IPS-11a (cell line): Measurements from ENCODE around the gene TRHDE.

Experiments used
- H3K4me3 ChIP-seq: one replicate; pipeline ENCODE4 v1.5.1; 2013; ENCODE audit warnings: low read depth, low read length, control low read depth

Gene TRHDE

GRCh38 chr12:72434999-72435398, 162.8 kb downstream of the TRHDE start:
- no peak overlapping the region for H3K4me3 ChIP-seq

- H3K4me3 ChIP-seq = no peak overlapping the region
Observed at GRCh38 chr12:72442217-72442616, 170.0 kb downstream of the TRHDE start.

- H3K4me3 ChIP-seq = no peak overlapping the region
Observed at GRCh38 chr12:72444125-72444524, 172.0 kb downstream of the TRHDE start.

- no peak overlapping the region for H3K4me3 ChIP-seq
Observed at GRCh38 chr12:72444566-72444965, 172.4 kb downstream of the TRHDE start.

GRCh38 chr12:72448089-72448488, 175.9 kb downstream of the TRHDE start:
- no peak overlapping the region for H3K4me3 ChIP-seq

GRCh38 chr12:72448805-72449204, 176.6 kb downstream of the TRHDE start:
- no peak overlapping the region for H3K4me3 ChIP-seq

GRCh38 chr12:72453066-72453465, 180.9 kb downstream of the TRHDE start:
- no peak overlapping the region for H3K4me3 ChIP-seq

- H3K4me3 ChIP-seq = no peak overlapping the region
Observed at GRCh38 chr12:72453550-72453949, 181.4 kb downstream of the TRHDE start.

- no peak overlapping the region for H3K4me3 ChIP-seq
Observed at GRCh38 chr12:72464471-72464870, 192.3 kb downstream of the TRHDE start.

- H3K4me3 ChIP-seq = no peak overlapping the region
Observed at GRCh38 chr12:72465155-72465554, 193.0 kb downstream of the TRHDE start.

GRCh38 chr12:72465940-72466630, 193.9 kb downstream of the TRHDE start:
- H3K4me3 ChIP-seq = no peak overlapping the region

GRCh38 chr12:72467985-72468384, 195.8 kb downstream of the TRHDE start:
- H3K4me3 ChIP-seq = no peak overlapping the region

GRCh38 chr12:72468505-72468904, 196.3 kb downstream of the TRHDE start:
- H3K4me3 ChIP-seq = no peak overlapping the region

GRCh38 chr12:72471806-72472205, 199.6 kb downstream of the TRHDE start:
- no peak overlapping the region for H3K4me3 ChIP-seq

- no peak overlapping the region for H3K4me3 ChIP-seq
Observed at GRCh38 chr12:72472350-72472749, 200.2 kb downstream of the TRHDE start.

- no peak overlapping the region for H3K4me3 ChIP-seq
Observed at GRCh38 chr12:72476301-72476700, 204.1 kb downstream of the TRHDE start.

GRCh38 chr12:72485017-72485701, 213.0 kb downstream of the TRHDE start:
- H3K4me3 ChIP-seq = no peak overlapping the region

- H3K4me3 ChIP-seq = no peak overlapping the region
Observed at GRCh38 chr12:72491426-72491825, 219.3 kb downstream of the TRHDE start.

- no peak overlapping the region for H3K4me3 ChIP-seq
Observed at GRCh38 chr12:72493407-72493806, 221.2 kb downstream of the TRHDE start.

GRCh38 chr12:72498354-72498753, 226.2 kb downstream of the TRHDE start:
- no peak overlapping the region for H3K4me3 ChIP-seq

GRCh38 chr12:72499244-72499643, 227.1 kb downstream of the TRHDE start:
- H3K4me3 ChIP-seq = no peak overlapping the region

- H3K4me3 ChIP-seq = no peak overlapping the region
Observed at GRCh38 chr12:72502546-72502945, 230.4 kb downstream of the TRHDE start.

- H3K4me3 ChIP-seq = no peak overlapping the region
Observed at GRCh38 chr12:72505227-72505626, 233.1 kb downstream of the TRHDE start.
